ENCODE data around the gene CP. TPM values are rescaled to one million over a fixed set of nuclear protein-coding genes. Genes with fewer than 3 reads are reported as not detected.

Gene CP
- total and polyA plus RNA-seq, 2 of the 13 experiments (the other 11 are each of a cell fraction or from before 2014, with no cell fraction given) = 42.6 to 789 TPM

DNA sequence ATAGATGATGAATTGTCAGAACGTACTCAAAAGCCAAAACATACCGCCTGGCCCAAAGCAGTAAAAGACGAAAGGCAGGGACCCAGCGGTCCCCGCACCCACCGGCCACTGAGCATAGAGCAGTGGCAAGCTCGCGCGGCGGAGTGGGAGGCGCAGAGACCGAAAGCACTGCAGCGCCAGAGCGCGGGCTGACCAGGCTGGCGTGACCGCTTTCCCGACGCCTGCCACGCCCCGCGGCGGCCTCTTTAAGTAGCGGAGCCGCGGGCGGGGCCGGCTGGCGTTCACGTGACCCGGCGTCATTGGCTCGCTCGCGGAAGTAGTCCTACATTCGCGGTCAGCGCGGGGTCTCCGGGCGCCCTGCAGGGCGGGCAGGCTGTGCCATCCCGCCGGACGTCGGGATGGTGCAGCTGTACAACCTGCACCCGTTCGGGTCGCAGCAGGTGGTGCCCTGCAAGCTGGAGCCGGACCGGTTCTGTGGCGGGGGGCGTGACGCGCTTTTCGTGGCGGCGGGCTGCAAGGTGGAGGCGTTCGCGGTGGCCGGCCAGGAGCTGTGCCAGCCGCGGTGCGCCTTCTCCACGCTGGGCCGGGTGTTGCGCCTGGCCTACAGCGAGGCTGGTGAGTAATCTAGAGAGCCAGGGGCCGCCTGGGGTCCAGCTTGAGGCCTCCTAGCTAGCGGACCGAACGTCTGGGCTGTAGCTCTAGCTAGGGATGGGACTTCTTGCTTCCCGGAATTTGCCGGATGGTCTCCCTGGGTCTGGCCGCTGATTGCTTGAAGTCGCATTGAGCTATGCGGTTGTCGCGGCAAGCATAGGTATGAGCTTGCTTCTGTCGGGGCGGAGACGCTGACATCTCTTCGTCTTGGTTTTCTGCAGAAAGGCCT is 92.1 kb downstream of the CP start, which contains the start of gene HPS3 (continued):
- TF ChIP-seq FOXC1 (CRISPR knock-in tag; IDR thresholded peaks at IDR 0.05; ENCODE audit: borderline replicate concordance) (peak; percentile 63; the same call in 1 of the 2 replicates), NFYC (CRISPR knock-in tag; IDR thresholded peaks at IDR 0.05) (no peak), GPN1 (CRISPR knock-in tag; IDR thresholded peaks at IDR 0.05; ENCODE audit: borderline replicate concordance) (no peak), ZNF232 (CRISPR knock-in tag; IDR thresholded peaks at IDR 0.05; ENCODE audit: borderline replicate concordance) (peak; percentile 69; the same call in 1 of the 2 replicates), ZNF776 (CRISPR knock-in tag; IDR thresholded peaks at IDR 0.05) (peak; percentile 93), ZNF160 (CRISPR knock-in tag; IDR thresholded peaks at IDR 0.05) (no peak; the same call in 1 of the 2 replicates), KLF6 (CRISPR knock-in tag; IDR thresholded peaks at IDR 0.05) (no peak; the same call in 1 of the 2 replicates)
- TF ChIP-seq, protein P1, sequence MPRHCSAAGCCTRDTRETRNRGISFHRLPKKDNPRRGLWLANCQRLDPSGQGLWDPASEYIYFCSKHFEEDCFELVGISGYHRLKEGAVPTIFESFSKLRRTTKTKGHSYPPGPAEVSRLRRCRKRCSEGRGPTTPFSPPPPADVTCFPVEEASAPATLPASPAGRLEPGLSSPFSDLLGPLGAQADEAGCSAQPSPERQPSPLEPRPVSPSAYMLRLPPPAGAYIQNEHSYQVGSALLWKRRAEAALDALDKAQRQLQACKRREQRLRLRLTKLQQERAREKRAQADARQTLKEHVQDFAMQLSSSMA (CRISPR knock-in tag; IDR thresholded peaks at IDR 0.05) = 0 out of 2 replicates have a peak, but pooled peaks have one; percentile 64
- TF ChIP-seq, protein P2, sequence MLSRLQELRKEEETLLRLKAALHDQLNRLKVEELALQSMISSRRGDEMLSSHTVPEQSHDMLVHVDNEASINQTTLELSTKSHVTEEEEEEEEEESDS (CRISPR knock-in tag; IDR thresholded peaks at IDR 0.05; ENCODE audit: borderline replicate concordance) = 0 out of 2 replicates have a peak, but pooled peaks have one; percentile 74
- TF ChIP-seq, protein P3, sequence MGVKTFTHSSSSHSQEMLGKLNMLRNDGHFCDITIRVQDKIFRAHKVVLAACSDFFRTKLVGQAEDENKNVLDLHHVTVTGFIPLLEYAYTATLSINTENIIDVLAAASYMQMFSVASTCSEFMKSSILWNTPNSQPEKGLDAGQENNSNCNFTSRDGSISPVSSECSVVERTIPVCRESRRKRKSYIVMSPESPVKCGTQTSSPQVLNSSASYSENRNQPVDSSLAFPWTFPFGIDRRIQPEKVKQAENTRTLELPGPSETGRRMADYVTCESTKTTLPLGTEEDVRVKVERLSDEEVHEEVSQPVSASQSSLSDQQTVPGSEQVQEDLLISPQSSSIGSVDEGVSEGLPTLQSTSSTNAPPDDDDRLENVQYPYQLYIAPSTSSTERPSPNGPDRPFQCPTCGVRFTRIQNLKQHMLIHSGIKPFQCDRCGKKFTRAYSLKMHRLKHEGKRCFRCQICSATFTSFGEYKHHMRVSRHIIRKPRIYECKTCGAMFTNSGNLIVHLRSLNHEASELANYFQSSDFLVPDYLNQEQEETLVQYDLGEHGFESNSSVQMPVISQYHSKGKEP (CRISPR knock-in tag; IDR thresholded peaks at IDR 0.05) = no peak
- TF ChIP-seq, protein P4, sequence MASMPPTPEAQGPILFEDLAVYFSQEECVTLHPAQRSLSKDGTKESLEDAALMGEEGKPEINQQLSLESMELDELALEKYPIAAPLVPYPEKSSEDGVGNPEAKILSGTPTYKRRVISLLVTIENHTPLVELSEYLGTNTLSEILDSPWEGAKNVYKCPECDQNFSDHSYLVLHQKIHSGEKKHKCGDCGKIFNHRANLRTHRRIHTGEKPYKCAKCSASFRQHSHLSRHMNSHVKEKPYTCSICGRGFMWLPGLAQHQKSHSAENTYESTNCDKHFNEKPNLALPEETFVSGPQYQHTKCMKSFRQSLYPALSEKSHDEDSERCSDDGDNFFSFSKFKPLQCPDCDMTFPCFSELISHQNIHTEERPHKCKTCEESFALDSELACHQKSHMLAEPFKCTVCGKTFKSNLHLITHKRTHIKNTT (CRISPR knock-in tag; IDR thresholded peaks at IDR 0.05) = no peak
- TF ChIP-seq, protein P5, sequence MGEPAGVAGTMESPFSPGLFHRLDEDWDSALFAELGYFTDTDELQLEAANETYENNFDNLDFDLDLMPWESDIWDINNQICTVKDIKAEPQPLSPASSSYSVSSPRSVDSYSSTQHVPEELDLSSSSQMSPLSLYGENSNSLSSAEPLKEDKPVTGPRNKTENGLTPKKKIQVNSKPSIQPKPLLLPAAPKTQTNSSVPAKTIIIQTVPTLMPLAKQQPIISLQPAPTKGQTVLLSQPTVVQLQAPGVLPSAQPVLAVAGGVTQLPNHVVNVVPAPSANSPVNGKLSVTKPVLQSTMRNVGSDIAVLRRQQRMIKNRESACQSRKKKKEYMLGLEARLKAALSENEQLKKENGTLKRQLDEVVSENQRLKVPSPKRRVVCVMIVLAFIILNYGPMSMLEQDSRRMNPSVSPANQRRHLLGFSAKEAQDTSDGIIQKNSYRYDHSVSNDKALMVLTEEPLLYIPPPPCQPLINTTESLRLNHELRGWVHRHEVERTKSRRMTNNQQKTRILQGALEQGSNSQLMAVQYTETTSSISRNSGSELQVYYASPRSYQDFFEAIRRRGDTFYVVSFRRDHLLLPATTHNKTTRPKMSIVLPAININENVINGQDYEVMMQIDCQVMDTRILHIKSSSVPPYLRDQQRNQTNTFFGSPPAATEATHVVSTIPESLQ (CRISPR knock-in tag; conservative IDR thresholded peaks at IDR 0.05) = no peak
- TF ChIP-seq, protein P6, sequence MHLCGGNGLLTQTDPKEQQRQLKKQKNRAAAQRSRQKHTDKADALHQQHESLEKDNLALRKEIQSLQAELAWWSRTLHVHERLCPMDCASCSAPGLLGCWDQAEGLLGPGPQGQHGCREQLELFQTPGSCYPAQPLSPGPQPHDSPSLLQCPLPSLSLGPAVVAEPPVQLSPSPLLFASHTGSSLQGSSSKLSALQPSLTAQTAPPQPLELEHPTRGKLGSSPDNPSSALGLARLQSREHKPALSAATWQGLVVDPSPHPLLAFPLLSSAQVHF (CRISPR knock-in tag; IDR thresholded peaks at IDR 0.05) = peak; percentile 92; the same call in 1 of the 2 replicates

Data from HepG2 (cell line).